HL-60 (cell line): ENCODE measurements around the gene DDX39A.

Experiments
- DNase-seq, 2 experiments: peaks; one replicate each; pipeline ENCODE4 v3.0.0-alpha.2; 2010 to 2020; ENCODE audit warnings: low read depth in 1 of 2, low spot score in 1 of 2
- H3K27ac ChIP-seq: fragments of 250-450 bp; sonication (Bioruptor Pico); replicated peaks from 2 replicates; pipeline ENCODE4 v1.5.1; 2020; ENCODE audit warnings: mild to moderate bottlenecking, moderate library complexity
- H3K27me3 ChIP-seq: fragments of 250-450 bp; sonication (Bioruptor Pico); 2 replicates; pipeline ENCODE4 v1.5.1; 2021; ENCODE audit warnings: mild to moderate bottlenecking, moderate library complexity; ENCODE audit not compliant: insufficient read depth, poor library complexity, severe bottlenecking
- H3K4me3 ChIP-seq: replicated peaks from 2 replicates; pipeline ENCODE4 v1.5.1; 2011; ENCODE audit warnings: mild to moderate bottlenecking, control low read depth, low read length; ENCODE audit not compliant: insufficient read depth
- GABPA ChIP-seq: IDR thresholded peaks from 2 replicates; pipeline ENCODE4 v1.6.1; 2012; ENCODE audit warnings: low read depth
- POLR2AphosphoS5 ChIP-seq: IDR thresholded peaks from 2 replicates; pipeline ENCODE4 v1.6.1; 2012; ENCODE audit warnings: low read depth
- SPI1 ChIP-seq: IDR thresholded peaks from 2 replicates; pipeline ENCODE4 v1.6.1; 2012; ENCODE audit warnings: low read depth, mild to moderate bottlenecking, borderline replicate concordance
- TF ChIP-seq, protein P1 (sequence below): IDR thresholded peaks from one replicate; pipeline ENCODE4 v1.5.1; 2011; ENCODE audit warnings: low read length, control low read depth, inconsistent platforms; ENCODE audit not compliant: insufficient read depth
- TF ChIP-seq, protein P2 (sequence below): IDR thresholded peaks from 2 replicates; pipeline ENCODE4 v1.6.1; 2012; ENCODE audit warnings: low read depth; ENCODE audit not compliant: insufficient replicate concordance

Gene DDX39A

DNA sequence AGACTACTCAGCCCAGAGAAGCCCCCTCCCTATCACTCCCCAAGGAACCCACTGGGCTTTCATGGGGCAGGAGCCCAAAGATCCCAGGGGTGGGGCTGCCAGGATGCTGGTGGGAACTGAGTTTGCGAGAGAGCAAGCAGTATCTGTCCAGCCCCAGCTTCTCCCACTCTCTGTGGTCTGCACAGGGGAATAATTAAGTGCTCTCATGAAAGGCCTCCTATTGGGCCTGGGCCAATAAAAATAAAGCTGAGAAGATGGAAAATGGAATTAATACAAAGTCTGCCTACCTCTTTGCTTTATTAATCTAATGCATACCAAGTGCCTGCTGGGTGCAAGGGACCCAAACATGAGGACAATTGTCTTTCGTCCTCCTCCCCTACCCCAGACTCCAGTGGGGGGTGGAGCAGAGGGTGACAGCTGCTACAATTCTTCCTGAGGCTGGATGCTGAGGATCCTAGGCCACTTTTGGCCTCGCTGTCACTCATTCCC is 5.4 kb downstream of the DDX39A start:
- Histone ChIP-seq H3K4me3 (no peak overlapping the region), H3K27ac (no peak overlapping the region), H3K27me3 (no peaks in the 10 kb centered on the region)
- TF ChIP-seq, protein P1, sequence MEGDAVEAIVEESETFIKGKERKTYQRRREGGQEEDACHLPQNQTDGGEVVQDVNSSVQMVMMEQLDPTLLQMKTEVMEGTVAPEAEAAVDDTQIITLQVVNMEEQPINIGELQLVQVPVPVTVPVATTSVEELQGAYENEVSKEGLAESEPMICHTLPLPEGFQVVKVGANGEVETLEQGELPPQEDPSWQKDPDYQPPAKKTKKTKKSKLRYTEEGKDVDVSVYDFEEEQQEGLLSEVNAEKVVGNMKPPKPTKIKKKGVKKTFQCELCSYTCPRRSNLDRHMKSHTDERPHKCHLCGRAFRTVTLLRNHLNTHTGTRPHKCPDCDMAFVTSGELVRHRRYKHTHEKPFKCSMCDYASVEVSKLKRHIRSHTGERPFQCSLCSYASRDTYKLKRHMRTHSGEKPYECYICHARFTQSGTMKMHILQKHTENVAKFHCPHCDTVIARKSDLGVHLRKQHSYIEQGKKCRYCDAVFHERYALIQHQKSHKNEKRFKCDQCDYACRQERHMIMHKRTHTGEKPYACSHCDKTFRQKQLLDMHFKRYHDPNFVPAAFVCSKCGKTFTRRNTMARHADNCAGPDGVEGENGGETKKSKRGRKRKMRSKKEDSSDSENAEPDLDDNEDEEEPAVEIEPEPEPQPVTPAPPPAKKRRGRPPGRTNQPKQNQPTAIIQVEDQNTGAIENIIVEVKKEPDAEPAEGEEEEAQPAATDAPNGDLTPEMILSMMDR, result no peak
- TF ChIP-seq POLR2AphosphoS5 (no peak), GABPA (no peak), SPI1 (no peak)
- TF ChIP-seq, protein P2, sequence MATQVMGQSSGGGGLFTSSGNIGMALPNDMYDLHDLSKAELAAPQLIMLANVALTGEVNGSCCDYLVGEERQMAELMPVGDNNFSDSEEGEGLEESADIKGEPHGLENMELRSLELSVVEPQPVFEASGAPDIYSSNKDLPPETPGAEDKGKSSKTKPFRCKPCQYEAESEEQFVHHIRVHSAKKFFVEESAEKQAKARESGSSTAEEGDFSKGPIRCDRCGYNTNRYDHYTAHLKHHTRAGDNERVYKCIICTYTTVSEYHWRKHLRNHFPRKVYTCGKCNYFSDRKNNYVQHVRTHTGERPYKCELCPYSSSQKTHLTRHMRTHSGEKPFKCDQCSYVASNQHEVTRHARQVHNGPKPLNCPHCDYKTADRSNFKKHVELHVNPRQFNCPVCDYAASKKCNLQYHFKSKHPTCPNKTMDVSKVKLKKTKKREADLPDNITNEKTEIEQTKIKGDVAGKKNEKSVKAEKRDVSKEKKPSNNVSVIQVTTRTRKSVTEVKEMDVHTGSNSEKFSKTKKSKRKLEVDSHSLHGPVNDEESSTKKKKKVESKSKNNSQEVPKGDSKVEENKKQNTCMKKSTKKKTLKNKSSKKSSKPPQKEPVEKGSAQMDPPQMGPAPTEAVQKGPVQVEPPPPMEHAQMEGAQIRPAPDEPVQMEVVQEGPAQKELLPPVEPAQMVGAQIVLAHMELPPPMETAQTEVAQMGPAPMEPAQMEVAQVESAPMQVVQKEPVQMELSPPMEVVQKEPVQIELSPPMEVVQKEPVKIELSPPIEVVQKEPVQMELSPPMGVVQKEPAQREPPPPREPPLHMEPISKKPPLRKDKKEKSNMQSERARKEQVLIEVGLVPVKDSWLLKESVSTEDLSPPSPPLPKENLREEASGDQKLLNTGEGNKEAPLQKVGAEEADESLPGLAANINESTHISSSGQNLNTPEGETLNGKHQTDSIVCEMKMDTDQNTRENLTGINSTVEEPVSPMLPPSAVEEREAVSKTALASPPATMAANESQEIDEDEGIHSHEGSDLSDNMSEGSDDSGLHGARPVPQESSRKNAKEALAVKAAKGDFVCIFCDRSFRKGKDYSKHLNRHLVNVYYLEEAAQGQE, result no peak
- no peak for DNase-seq

DNA sequence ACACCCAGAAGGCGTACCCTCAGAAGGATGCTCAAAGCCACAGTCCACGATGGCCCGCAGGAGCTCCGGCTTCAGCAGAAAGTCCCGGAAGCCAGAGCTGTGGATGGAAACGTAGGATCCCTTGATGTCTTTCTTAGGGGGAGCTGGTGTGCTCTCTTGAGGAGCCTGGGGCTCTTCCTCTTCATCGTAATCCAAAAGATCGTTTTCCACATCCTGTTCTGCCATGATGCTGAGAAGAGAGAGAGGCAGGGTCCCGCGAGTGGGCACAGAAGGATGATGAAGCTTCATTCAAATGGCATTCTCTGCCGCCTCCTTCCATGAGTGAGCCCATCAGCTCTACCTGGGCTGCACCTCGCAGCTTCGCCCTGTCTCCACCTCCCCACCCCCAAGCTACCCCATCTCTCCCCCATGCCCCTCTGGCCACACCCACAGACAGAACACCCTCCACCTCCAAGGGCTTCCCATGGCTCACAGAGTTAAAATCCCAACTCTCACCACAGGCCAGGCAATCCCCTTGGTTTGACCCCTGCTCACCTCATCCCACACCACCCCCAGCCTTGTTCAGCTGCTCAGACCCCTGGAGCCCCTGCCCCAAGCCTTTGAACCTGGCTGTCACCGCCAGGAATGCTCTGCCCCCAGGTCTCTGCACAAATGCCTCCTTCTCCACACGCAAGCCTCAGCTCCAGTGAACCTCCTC is 6.0 kb downstream of the DDX39A start:
- DNase-seq, result no peak
- H3K27me3 ChIP-seq, result no peaks in the 10 kb centered on the region
- no peak for TF ChIP-seq SPI1
- TF ChIP-seq, protein P2, result no peak
- no peak for TF ChIP-seq POLR2AphosphoS5
- no peak for TF ChIP-seq GABPA
- TF ChIP-seq, protein P1, result no peak
- H3K27ac ChIP-seq, result no peak overlapping the region
- H3K4me3 ChIP-seq, result no peak overlapping the region

DNA sequence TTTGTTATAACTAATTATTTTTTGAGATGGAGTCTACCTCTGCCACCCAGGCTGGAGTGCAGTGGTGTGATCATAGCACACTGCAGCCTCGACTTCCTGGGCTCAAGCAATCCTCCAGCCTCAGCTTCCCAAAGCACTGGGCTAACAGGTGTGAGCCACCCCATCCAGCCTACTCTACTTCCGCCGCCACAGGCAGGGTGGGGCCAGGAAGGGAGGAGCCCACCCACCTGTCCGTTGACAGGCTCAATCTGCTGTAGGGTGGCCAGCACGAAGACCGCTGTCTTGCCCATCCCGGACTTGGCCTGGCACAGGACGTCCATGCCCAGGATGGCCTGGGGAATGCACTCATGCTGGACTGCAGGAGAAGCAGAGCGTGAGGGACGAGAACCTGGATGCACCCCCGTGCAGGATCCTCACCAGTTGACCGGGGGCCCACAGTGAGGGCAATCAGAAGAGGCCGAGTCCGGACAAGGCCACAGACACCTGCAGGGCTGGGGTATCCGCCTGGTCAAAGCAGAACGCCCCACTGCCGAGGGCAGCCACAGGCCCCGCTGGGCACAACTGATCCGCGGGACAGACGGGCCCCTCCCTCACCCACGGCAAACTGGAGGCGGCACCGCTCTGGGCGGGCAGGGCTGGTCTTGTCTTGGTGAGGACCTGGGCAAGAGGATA is 6.7 kb downstream of the DDX39A start:
- TF ChIP-seq GABPA (no peak), SPI1 (no peak), POLR2AphosphoS5 (no peak)
- TF ChIP-seq, protein P1, result no peak
- TF ChIP-seq, protein P2, result no peak
- Histone ChIP-seq H3K4me3 (no peak overlapping the region), H3K27ac (no peak overlapping the region), H3K27me3 (no peaks in the 10 kb centered on the region)
- no peak for DNase-seq
